Effector memory CD8-positive, alpha-beta T cell (primary cell): ENCODE results near the gene MLF1.
A peak's percentile ranks its signal among the peaks of the same experiment; 100 is the strongest.

Experiments used
- ATAC-seq: fragments of 150-1000 bp; cut with Tn5 transposase; replicated peaks from 2 replicates; pipeline ENCODE4 v1.10.0; 2021; ENCODE audit warnings: mild to moderate bottlenecking, moderate library complexity
- DNase-seq, 3 experiments: peaks; one replicate each; pipeline ENCODE4 v3.0.0; 2021
- H3K27ac Mint-ChIP-seq, 2 donors: one replicate each; pipeline ENCODE4 v1.8.0; 2022; ENCODE audit warnings: mild to moderate bottlenecking in 2 of 2, mixed read lengths in 2 of 2, moderate library complexity in 2 of 2
- H3K27me3 Mint-ChIP-seq, 2 donors: one replicate each; pipeline ENCODE4 v1.8.0; 2022; ENCODE audit warnings: mixed read lengths in 2 of 2
- H3K36me3 Mint-ChIP-seq: one replicate; pipeline ENCODE4 v1.8.0; 2022; ENCODE audit warnings: mild to moderate bottlenecking, moderate library complexity, mixed read lengths; ENCODE audit not compliant: insufficient read depth
- H3K4me1 Mint-ChIP-seq, 2 donors: one replicate each; pipeline ENCODE4 v1.8.0; 2022; ENCODE audit warnings: low read depth in 2 of 2, mixed read lengths in 2 of 2
- H3K4me3 Mint-ChIP-seq, 2 donors: one replicate each; pipeline ENCODE4 v1.8.0; 2022; ENCODE audit warnings: mild to moderate bottlenecking in 2 of 2, mixed read lengths in 2 of 2, moderate library complexity in 2 of 2
- H3K9me3 Mint-ChIP-seq, 2 donors: one replicate each; pipeline ENCODE4 v1.8.0; 2022; ENCODE audit warnings: mixed read lengths in 2 of 2

Gene MLF1

GRCh38 chr3:158625881-158626280 lies 54.9 kb downstream of the MLF1 start:
- ATAC-seq: no peak
- Mint-ChIP-seq H3K36me3 (peaks cover 2% of the 10 kb centered on the region), H3K27ac (no peak overlapping the region), H3K27me3 (peaks cover 54 to 59% of the 10 kb centered on the region in 2 donors), H3K9me3 (no peaks in the 10 kb centered on the region), H3K4me3 (no peak overlapping the region), H3K4me1 (no peaks in the 10 kb centered on the region)
- DNase-seq: no peak

DNA sequence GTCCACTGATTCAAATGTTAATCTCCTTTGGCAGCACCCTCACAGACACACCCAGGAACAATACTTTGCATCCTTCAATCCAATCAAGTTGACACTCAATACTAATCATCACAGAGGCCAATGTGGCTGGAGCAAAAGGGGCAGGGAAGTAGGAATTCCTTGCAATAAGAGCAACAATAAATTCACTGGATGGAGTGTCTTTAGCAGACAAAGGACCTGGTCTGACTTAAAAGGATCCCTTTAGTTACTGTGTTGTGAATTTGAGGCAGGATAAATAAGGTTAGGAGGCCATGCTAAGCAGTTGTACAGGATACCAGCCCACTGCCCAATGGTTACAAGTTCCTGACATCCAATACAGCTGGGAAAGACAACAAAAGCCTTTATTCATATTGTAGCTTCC lies 61.0 kb downstream of the MLF1 start:
- no peaks in the 10 kb centered on the region for H3K9me3 Mint-ChIP-seq
- H3K27me3 Mint-ChIP-seq: peaks cover 41 to 58% of the 10 kb centered on the region in 2 donors
- no peak for DNase-seq
- H3K4me1 Mint-ChIP-seq: no peaks in the 10 kb centered on the region
- no peak overlapping the region for H3K4me3 Mint-ChIP-seq
- H3K36me3 Mint-ChIP-seq: no peaks in the 10 kb centered on the region
- ATAC-seq: no peak
- H3K27ac Mint-ChIP-seq: no peak overlapping the region

DNA sequence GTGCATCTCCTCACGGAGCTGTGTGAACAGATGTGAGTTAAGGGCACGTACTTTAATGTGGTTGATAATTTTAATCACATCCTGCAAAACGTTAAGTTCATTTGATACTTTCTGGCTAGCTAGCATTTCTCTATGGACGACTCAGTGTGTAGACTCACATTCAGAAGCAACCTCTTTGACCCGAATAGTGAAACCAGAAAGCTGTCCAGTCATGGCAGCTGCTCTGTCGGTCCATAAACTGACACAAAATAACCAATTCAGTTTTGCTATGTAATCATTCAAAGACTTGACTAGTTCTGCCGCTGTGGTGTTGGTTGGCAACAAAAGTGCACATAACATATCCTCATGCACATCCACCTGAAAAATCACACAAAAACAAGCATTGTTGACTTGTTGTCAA lies 69.7 kb downstream of the MLF1 start:
- Mint-ChIP-seq H3K36me3 (no peaks in the 10 kb centered on the region), H3K27ac (no peak overlapping the region), H3K9me3 (no peaks in the 10 kb centered on the region), H3K4me3 (no peak overlapping the region), H3K4me1 (peaks cover 11 to 16% of the 10 kb centered on the region in 2 donors), H3K27me3 (no peaks in the 10 kb centered on the region)
- ATAC-seq (no peak), DNase-seq (no peak)

- DNase-seq (no peak), ATAC-seq (no peak)
- H3K9me3 Mint-ChIP-seq: no peaks in the 10 kb centered on the region
- peak overlapping the region in 1 of 2 donors; percentile 77 for H3K27ac Mint-ChIP-seq
- H3K4me1 Mint-ChIP-seq: peaks cover 20 to 26% of the 10 kb centered on the region in 2 donors
- no peaks in the 10 kb centered on the region for H3K27me3 Mint-ChIP-seq
- H3K4me3 Mint-ChIP-seq: peak overlapping the region; percentile 32 to 42
- H3K36me3 Mint-ChIP-seq: peaks cover 6% of the 10 kb centered on the region
These were observed 71.0 kb downstream of the MLF1 start for GRCh38 chr3:158642005-158642404.

DNA sequence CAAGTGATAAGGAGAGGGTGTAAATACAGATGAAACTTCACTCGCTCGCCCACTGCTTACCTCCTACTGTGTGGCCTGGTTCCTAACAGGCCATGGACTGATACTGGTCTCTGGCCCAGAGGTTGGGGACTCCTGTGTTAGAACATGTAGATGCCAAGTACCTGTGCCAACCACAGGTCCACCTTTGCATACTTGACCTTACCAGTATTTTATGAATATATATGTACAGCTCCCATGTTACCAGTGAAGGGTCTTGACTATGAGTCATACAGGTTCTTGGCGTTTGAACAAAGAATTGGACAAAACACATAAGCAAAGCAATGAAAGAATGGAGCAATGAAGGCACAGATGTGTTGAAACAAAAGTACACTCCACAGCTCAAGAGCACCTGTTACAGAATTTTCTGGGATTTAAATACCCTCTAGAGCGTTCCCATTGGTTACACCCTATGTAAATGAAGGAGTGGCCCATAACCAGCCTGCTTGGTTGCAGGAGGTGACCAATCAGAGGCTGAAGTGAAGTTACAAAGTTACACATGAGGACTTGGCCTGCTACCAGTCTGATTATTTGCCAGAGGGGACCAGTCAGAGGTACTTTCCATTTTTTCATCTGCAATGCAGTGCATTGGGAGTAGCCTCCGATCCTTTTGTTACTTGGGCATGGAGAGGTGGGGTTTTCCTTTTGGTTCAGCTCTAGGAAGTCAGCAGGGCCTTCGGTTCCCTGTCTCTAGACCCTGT lies 71.6 kb downstream of the MLF1 start:
- Mint-ChIP-seq H3K27ac (no peak overlapping the region), H3K4me1 (peaks cover 20 to 26% of the 10 kb centered on the region in 2 donors), H3K27me3 (no peaks in the 10 kb centered on the region), H3K9me3 (no peaks in the 10 kb centered on the region), H3K36me3 (peaks cover 6% of the 10 kb centered on the region), H3K4me3 (peak overlapping the region in 1 of 2 donors; percentile 29)
- ATAC-seq (no peak), DNase-seq (no peak)

DNA sequence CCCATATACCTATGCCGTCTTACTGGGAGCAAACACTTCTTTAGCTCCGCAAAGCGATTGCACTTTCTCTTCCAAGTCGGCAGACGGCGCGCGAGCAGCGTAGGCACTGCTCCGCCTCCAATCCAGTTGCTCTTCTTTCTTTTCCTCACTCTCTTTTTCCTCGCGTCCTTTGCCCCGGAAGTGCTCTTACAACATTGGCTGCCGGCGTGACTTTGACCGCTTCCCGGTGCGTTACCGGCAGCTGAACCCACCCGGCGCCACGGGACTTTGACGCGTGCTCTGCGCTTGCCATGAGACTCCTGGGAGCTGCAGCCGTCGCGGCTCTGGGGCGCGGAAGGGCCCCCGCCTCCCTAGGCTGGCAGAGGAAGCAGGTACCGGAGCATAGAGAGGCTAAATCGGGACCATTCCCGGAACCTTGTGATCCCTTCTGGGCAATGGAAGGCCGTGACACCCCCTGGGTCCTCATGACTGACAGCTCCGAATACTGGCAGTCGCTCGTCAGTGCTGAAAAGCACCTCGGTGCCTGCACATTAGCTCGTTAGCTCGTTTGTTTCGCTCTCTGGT lies 73.4 kb downstream of the MLF1 start, which contains the start of gene GFM1:
GFM1 (plus strand) TSS at position 183 of the 564 bp plus-strand sequence; CDS start at position 291, 108 bp downstream.
- DNase-seq (peak; percentile 84 to 87 (median 85)), ATAC-seq (peak; percentile 92)
- Mint-ChIP-seq H3K4me3 (peak within 1 kb of the TSS; percentile 88 to 93), H3K27ac (peak within 1 kb of the TSS; percentile 88 to 89), H3K4me1 (peaks cover 20 to 26% of the 10 kb centered on the region in 2 donors), H3K27me3 (no peaks in the 10 kb centered on the region), H3K36me3 (peaks cover 13% of the 10 kb centered on the region), H3K9me3 (no peaks in the 10 kb centered on the region)

DNA sequence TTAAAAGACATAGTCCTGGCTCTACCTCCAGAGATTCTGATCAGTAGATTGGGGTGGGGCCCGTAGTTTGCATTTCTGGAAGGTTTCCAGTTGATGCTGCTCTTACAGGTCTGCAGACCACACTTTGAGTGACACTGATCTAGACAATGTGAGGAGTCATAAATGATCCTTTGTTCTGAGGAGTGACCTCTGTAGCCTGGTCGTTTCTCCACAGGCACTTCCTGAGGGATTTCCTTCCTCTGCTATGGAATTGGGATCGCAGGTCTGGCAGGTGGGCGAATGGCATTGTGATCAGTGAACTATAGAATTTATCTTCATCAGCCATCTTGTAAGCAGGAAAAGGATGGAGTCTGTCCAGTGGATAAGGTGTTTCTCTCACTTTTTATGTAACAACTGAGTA lies 78.8 kb downstream of the MLF1 start:
- Mint-ChIP-seq H3K27me3 (no peaks in the 10 kb centered on the region), H3K4me1 (peaks cover 13 to 20% of the 10 kb centered on the region in 2 donors), H3K4me3 (no peak overlapping the region), H3K27ac (no peak overlapping the region), H3K36me3 (peaks cover 64% of the 10 kb centered on the region), H3K9me3 (no peaks in the 10 kb centered on the region)
- ATAC-seq (no peak), DNase-seq (no peak)

DNA sequence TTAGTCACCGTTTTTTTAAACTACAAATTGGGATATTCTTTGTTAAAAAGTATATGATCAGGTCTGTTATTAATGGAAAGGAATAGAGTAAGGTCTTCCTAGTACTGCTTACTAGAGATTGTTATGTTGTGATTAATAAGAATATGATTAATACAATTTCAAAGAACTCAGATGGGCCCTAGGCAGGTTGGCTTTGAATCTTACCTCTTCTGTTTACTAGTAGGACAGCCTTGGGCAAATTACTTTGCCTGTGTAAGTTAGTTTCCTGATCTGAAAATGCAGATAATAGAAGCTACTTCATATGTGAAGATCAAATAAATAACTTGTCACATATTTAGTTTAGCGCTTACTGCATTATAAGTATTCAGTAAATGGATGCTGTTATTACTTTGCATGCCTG lies 80.2 kb downstream of the MLF1 start:
- H3K9me3 Mint-ChIP-seq: no peaks in the 10 kb centered on the region
- H3K36me3 Mint-ChIP-seq: peaks cover 73% of the 10 kb centered on the region
- peaks cover 5 to 10% of the 10 kb centered on the region in 2 donors for H3K4me1 Mint-ChIP-seq
- H3K27me3 Mint-ChIP-seq: no peaks in the 10 kb centered on the region
- no peak overlapping the region for H3K4me3 Mint-ChIP-seq
- DNase-seq (no peak), ATAC-seq (no peak)
- H3K27ac Mint-ChIP-seq: no peak overlapping the region

DNA sequence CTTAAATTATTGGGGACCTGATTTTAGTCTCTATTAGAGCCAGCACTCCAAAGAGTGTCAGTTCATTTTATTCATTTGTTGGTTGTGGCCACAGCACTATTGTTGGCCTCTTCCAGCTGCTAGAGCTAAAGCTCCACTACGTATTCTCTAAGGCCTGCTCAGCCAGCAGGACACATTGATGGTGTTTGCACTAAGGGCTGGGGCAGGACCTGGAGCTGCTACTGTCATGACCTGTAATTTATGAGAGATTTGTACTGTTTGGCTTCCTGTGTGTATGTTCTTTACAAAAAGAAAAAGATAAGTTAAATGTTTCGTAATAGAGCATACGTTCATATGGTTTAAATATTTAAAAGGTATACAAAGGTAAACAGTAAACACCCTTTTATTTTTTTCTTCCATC lies 81.5 kb downstream of the MLF1 start:
- no peaks in the 10 kb centered on the region for H3K9me3 Mint-ChIP-seq
- no peak overlapping the region for H3K4me3 Mint-ChIP-seq
- H3K27ac Mint-ChIP-seq: no peak overlapping the region
- peaks cover 0 to 4% of the 10 kb centered on the region in 2 donors for H3K4me1 Mint-ChIP-seq
- H3K36me3 Mint-ChIP-seq: peaks cover 73% of the 10 kb centered on the region
- DNase-seq (no peak), ATAC-seq (no peak)
- H3K27me3 Mint-ChIP-seq: no peaks in the 10 kb centered on the region
